B cell (primary cell): ENCODE data around the gene NACA.

Source experiments
- EZH2 ChIP-seq: IDR thresholded peaks from 2 replicates; pipeline ENCODE4 v1.6.1; 2012; ENCODE audit warnings: borderline replicate concordance, low read depth, mild to moderate bottlenecking, moderate library complexity, low read length; ENCODE audit not compliant: insufficient read depth, poor library complexity, severe bottlenecking
- TF ChIP-seq, protein P1 (sequence below): fragments of 200-600 bp; IDR thresholded peaks from one replicate; pipeline ENCODE4 v1.8.0; 2022; ENCODE audit warnings: antibody characterized with exemption, mild to moderate bottlenecking

- TF ChIP-seq, protein P1, sequence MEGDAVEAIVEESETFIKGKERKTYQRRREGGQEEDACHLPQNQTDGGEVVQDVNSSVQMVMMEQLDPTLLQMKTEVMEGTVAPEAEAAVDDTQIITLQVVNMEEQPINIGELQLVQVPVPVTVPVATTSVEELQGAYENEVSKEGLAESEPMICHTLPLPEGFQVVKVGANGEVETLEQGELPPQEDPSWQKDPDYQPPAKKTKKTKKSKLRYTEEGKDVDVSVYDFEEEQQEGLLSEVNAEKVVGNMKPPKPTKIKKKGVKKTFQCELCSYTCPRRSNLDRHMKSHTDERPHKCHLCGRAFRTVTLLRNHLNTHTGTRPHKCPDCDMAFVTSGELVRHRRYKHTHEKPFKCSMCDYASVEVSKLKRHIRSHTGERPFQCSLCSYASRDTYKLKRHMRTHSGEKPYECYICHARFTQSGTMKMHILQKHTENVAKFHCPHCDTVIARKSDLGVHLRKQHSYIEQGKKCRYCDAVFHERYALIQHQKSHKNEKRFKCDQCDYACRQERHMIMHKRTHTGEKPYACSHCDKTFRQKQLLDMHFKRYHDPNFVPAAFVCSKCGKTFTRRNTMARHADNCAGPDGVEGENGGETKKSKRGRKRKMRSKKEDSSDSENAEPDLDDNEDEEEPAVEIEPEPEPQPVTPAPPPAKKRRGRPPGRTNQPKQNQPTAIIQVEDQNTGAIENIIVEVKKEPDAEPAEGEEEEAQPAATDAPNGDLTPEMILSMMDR: no peak
- TF ChIP-seq EZH2: no peak
Observed at GRCh38 chr12:56753566-56753965, 28.5 kb upstream of the NACA start.
